ENCODE results near the gene MYO1A.
"Not testable (repeated sequence)": the region's sequence is repeated elsewhere in the genome, so short reads cannot be mapped to it uniquely, and the experiment has no call there.

Gene MYO1A

GRCh38 chr12:57066245-57066644 is 16.3 kb upstream of the MYO1A start:
- peaks cover 4% of the 10 kb centered on the region for H3K36me3 ChIP-seq (ENCODE audit: control insufficient read depth, insufficient read depth, low read length)
- no peak overlapping the region for H3K4me3 ChIP-seq (ENCODE audit: insufficient read depth, low read depth, low read length, poor library complexity, severe bottlenecking)
- no peak overlapping the region for H3K27ac ChIP-seq (ENCODE audit: insufficient read depth, low read length, poor library complexity, severe bottlenecking)
- H3K27me3 ChIP-seq (replicated peaks; ENCODE audit: control insufficient read depth, insufficient read depth, low read length, poor library complexity, severe bottlenecking): no peaks in the 10 kb centered on the region
- no peaks in the 10 kb centered on the region for H3K9me3 ChIP-seq (ENCODE audit: control insufficient read depth, low read length)
- no peak for DNase-seq
- peaks cover 16% of the 10 kb centered on the region for H3K4me1 ChIP-seq (ENCODE audit: control insufficient read depth, insufficient read depth, low read length, poor library complexity, severe bottlenecking)

DNA sequence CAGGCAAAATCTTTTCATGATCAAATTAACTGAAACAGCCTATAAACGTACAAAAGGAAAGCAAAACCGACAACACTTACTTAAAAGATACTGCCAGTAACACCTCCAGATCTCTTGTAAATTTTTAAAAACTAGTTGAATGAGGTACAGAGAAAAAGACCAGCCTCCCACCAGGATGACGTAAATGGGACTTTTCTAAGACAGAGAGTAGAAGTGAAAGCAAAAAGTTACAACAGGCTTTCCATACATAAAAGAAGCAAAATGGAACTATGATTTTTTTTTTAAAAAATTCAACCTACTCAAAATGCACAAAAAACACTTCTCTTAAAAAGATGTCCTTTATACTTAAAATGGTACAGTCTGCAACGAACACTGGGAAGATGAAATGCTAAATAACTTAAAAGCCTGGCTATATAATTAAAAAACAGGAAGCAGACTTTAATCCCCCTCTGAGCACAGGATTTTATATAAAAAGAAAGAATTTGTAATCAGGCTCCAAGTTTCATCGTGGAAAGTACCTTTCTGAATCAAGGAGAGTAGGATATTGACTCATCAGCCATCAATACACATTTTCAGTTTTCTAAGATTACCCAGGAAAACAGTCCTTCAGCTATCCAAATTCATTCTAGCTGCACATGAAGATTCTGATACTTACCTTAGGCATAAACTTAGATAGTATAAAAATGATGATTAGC is 14.2 kb upstream of the MYO1A start:
- H3K27ac ChIP-seq (ENCODE audit: insufficient read depth, low read length, poor library complexity, severe bottlenecking): peak overlapping the region; percentile 72
- peak; percentile 11 to 40 (median 24) for DNase-seq

GRCh38 chr12:57058454-57058853 is 8.5 kb upstream of the MYO1A start:
- Histone ChIP-seq H3K4me1 (ENCODE audit: control insufficient read depth, insufficient read depth, low read length, poor library complexity, severe bottlenecking) (no peaks in the 10 kb centered on the region), H3K36me3 (ENCODE audit: control insufficient read depth, insufficient read depth, low read length) (peaks cover 9% of the 10 kb centered on the region), H3K9me3 (ENCODE audit: control insufficient read depth, low read length) (no peaks in the 10 kb centered on the region), H3K4me3 (ENCODE audit: insufficient read depth, low read depth, low read length, poor library complexity, severe bottlenecking) (no peak overlapping the region), H3K27me3 (replicated peaks; ENCODE audit: control insufficient read depth, insufficient read depth, low read length, poor library complexity, severe bottlenecking) (no peaks in the 10 kb centered on the region), H3K27ac (ENCODE audit: insufficient read depth, low read length, poor library complexity, severe bottlenecking) (no peak overlapping the region)
- DNase-seq: no peak

More for the DNA sequence above, 14.2 kb upstream of the MYO1A start:
- H3K4me1 ChIP-seq (ENCODE audit: control insufficient read depth, insufficient read depth, low read length, poor library complexity, severe bottlenecking): peaks cover 9% of the 10 kb centered on the region
- H3K27me3 ChIP-seq (replicated peaks; ENCODE audit: control insufficient read depth, insufficient read depth, low read length, poor library complexity, severe bottlenecking): no peaks in the 10 kb centered on the region
- H3K4me3 ChIP-seq (ENCODE audit: insufficient read depth, low read depth, low read length, poor library complexity, severe bottlenecking): no peak overlapping the region
- peaks cover 9% of the 10 kb centered on the region for H3K36me3 ChIP-seq (ENCODE audit: control insufficient read depth, insufficient read depth, low read length)
- no peaks in the 10 kb centered on the region for H3K9me3 ChIP-seq (ENCODE audit: control insufficient read depth, low read length)

- Histone ChIP-seq H3K9me3 (ENCODE audit: control insufficient read depth, low read length) (no peaks in the 10 kb centered on the region), H3K27me3 (replicated peaks; ENCODE audit: control insufficient read depth, insufficient read depth, low read length, poor library complexity, severe bottlenecking) (no peaks in the 10 kb centered on the region), H3K36me3 (ENCODE audit: control insufficient read depth, insufficient read depth, low read length) (peaks cover 9% of the 10 kb centered on the region), H3K27ac (ENCODE audit: insufficient read depth, low read length, poor library complexity, severe bottlenecking) (no peak overlapping the region), H3K4me3 (ENCODE audit: insufficient read depth, low read depth, low read length, poor library complexity, severe bottlenecking) (no peak overlapping the region), H3K4me1 (ENCODE audit: control insufficient read depth, insufficient read depth, low read length, poor library complexity, severe bottlenecking) (no peaks in the 10 kb centered on the region)
- DNase-seq: no peak
These were observed 7.3 kb upstream of the MYO1A start for GRCh38 chr12:57057067-57057751.

- no peaks in the 10 kb centered on the region for H3K4me1 ChIP-seq (ENCODE audit: control insufficient read depth, insufficient read depth, low read length, poor library complexity, severe bottlenecking)
- peaks cover 9% of the 10 kb centered on the region for H3K36me3 ChIP-seq (ENCODE audit: control insufficient read depth, insufficient read depth, low read length)
- no peak overlapping the region for H3K4me3 ChIP-seq (ENCODE audit: insufficient read depth, low read depth, low read length, poor library complexity, severe bottlenecking)
- H3K27me3 ChIP-seq (replicated peaks; ENCODE audit: control insufficient read depth, insufficient read depth, low read length, poor library complexity, severe bottlenecking): no peaks in the 10 kb centered on the region
- H3K27ac ChIP-seq (ENCODE audit: insufficient read depth, low read length, poor library complexity, severe bottlenecking): no peak overlapping the region
- no peaks in the 10 kb centered on the region for H3K9me3 ChIP-seq (ENCODE audit: control insufficient read depth, low read length)
- no peak for DNase-seq
These were observed 5.9 kb upstream of the MYO1A start for GRCh38 chr12:57055824-57056223.

- H3K27me3 ChIP-seq (replicated peaks; ENCODE audit: control insufficient read depth, insufficient read depth, low read length, poor library complexity, severe bottlenecking); H3K36me3 ChIP-seq (ENCODE audit: control insufficient read depth, insufficient read depth, low read length); H3K4me3 ChIP-seq (ENCODE audit: insufficient read depth, low read depth, low read length, poor library complexity, severe bottlenecking); DNase-seq; H3K9me3 ChIP-seq (ENCODE audit: control insufficient read depth, low read length); H3K27ac ChIP-seq (ENCODE audit: insufficient read depth, low read length, poor library complexity, severe bottlenecking); H3K4me1 ChIP-seq (ENCODE audit: control insufficient read depth, insufficient read depth, low read length, poor library complexity, severe bottlenecking): not testable (repeated sequence)
These were observed 4.0 kb upstream of the MYO1A start for GRCh38 chr12:57053901-57054300.

DNA sequence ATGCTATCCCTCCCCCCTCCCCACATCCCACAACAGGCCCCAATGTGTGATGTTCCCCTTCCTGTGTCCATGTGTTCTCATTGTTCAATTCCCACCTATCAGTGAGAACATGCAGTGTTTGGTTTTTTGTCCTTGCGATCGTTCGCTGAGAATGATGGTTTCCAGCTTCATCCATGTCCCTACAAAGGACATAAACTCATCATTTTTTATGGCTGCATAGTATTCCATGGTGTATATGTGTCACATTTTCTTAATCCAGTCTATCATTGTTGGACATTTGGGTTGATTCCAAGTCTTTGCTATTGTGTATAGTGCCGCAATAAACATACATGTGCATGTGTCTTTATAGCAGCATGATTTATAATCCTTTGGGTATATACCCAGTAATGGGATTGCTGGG is 3.2 kb upstream of the MYO1A start:
- not testable (repeated sequence) for H3K9me3 ChIP-seq (ENCODE audit: control insufficient read depth, low read length); DNase-seq; H3K27ac ChIP-seq (ENCODE audit: insufficient read depth, low read length, poor library complexity, severe bottlenecking); H3K4me3 ChIP-seq (ENCODE audit: insufficient read depth, low read depth, low read length, poor library complexity, severe bottlenecking); H3K4me1 ChIP-seq (ENCODE audit: control insufficient read depth, insufficient read depth, low read length, poor library complexity, severe bottlenecking); H3K27me3 ChIP-seq (replicated peaks; ENCODE audit: control insufficient read depth, insufficient read depth, low read length, poor library complexity, severe bottlenecking); H3K36me3 ChIP-seq (ENCODE audit: control insufficient read depth, insufficient read depth, low read length)

DNA sequence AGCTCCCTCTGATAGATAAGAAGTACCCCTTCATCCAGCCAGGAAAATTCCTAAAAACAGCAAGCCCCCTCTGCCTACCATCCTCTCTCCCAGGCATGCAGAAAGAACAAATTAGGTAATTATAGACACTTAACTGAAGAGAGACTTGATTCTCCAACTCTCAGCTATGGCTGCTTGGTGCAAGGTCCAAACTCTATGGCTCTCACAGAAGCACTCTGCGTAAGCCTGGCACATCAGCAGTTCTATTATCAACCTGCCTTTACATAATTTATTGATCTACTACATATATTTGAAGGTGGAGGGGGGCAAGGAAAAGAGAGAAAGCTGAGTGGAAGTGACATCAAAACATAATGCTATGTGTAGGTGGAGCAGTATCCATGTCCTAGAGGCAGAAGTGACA is 1.1 kb upstream of the MYO1A start:
- Histone ChIP-seq H3K27me3 (replicated peaks; ENCODE audit: control insufficient read depth, insufficient read depth, low read length, poor library complexity, severe bottlenecking) (no peaks in the 10 kb centered on the region), H3K27ac (ENCODE audit: insufficient read depth, low read length, poor library complexity, severe bottlenecking) (no peak overlapping the region), H3K9me3 (ENCODE audit: control insufficient read depth, low read length) (no peaks in the 10 kb centered on the region), H3K4me1 (ENCODE audit: control insufficient read depth, insufficient read depth, low read length, poor library complexity, severe bottlenecking) (peaks cover 3% of the 10 kb centered on the region), H3K36me3 (ENCODE audit: control insufficient read depth, insufficient read depth, low read length) (no peaks in the 10 kb centered on the region), H3K4me3 (ENCODE audit: insufficient read depth, low read depth, low read length, poor library complexity, severe bottlenecking) (no peak overlapping the region)
- DNase-seq: no peak

DNA sequence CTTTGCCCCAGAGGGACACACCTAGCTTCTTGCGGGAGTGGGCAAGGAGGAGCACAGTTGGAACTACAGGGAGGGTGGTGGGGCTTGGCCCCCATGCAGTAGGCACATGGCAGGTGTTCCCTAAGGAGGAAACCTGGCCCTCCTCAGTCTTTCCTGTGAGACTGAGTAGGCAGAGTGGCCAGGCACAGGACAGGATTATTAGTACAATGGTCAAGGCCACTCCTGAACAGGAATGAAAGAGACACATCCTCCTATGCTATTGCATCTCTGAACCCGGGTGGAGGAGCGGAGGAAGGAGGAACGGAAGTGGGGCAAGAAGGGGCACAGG is 846 bp downstream of the MYO1A start:
- peaks cover 3% of the 10 kb centered on the region for H3K4me1 ChIP-seq (ENCODE audit: control insufficient read depth, insufficient read depth, low read length, poor library complexity, severe bottlenecking)
- no peaks in the 10 kb centered on the region for H3K9me3 ChIP-seq (ENCODE audit: control insufficient read depth, low read length)
- H3K4me3 ChIP-seq (ENCODE audit: insufficient read depth, low read depth, low read length, poor library complexity, severe bottlenecking): no peak overlapping the region
- no peak for DNase-seq
- H3K27me3 ChIP-seq (replicated peaks; ENCODE audit: control insufficient read depth, insufficient read depth, low read length, poor library complexity, severe bottlenecking): no peaks in the 10 kb centered on the region
- no peak overlapping the region for H3K27ac ChIP-seq (ENCODE audit: insufficient read depth, low read length, poor library complexity, severe bottlenecking)
- H3K36me3 ChIP-seq (ENCODE audit: control insufficient read depth, insufficient read depth, low read length): no peaks in the 10 kb centered on the region

DNA sequence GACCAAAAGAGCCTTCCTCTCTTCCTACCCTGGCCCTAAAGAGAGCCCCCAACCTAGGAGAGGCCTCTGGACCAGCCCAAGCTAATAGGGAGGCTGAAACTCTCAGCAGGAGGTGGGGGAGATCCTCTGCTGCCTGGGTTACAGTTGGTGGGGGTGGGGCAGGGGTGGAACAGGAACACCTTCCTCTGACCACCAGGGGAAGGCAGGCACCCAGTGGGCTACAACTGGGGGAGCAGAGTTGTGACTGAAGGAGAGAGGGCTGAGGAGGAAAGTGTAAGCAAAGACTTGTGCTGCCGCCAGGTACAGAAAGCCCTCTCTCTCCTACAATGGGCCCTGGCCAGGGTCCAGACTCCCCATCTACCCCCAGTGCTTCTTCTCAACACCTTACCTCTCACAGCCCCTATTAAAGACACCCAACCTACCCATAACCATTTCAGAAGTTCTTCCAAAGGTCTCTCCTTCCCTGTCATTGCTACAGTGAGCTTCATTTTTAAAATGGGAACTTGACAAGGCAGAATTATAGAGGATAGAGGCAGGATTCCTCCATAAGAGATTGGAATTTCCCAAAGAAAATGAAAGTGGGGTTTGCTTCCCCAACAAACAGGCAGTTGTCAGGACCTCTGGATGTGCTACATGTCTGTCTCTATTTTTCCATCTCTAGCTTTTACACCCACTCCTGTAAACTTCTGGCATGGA is 1.4 kb downstream of the MYO1A start:
- no peak for DNase-seq
- H3K4me1 ChIP-seq (ENCODE audit: control insufficient read depth, insufficient read depth, low read length, poor library complexity, severe bottlenecking): peaks cover 3% of the 10 kb centered on the region
- H3K9me3 ChIP-seq (ENCODE audit: control insufficient read depth, low read length): no peaks in the 10 kb centered on the region
- H3K36me3 ChIP-seq (ENCODE audit: control insufficient read depth, insufficient read depth, low read length): no peaks in the 10 kb centered on the region
- H3K27me3 ChIP-seq (replicated peaks; ENCODE audit: control insufficient read depth, insufficient read depth, low read length, poor library complexity, severe bottlenecking): no peaks in the 10 kb centered on the region
- H3K27ac ChIP-seq (ENCODE audit: insufficient read depth, low read length, poor library complexity, severe bottlenecking): no peak overlapping the region
- no peak overlapping the region for H3K4me3 ChIP-seq (ENCODE audit: insufficient read depth, low read depth, low read length, poor library complexity, severe bottlenecking)
